PC-3 (cell line): ENCODE measurements around the gene LEF1. TPM values are rescaled to one million over a fixed set of nuclear protein-coding genes. Genes with fewer than 3 reads are reported as not detected.

Experiments used
- ATAC-seq: fragments of 200-7000 bp; cut with Tn5 transposase; 2 replicates; pipeline ENCODE4 v1.9.1; 2020; ENCODE audit warnings: mild to moderate bottlenecking, moderate library complexity
- BruUV-seq: library from RNA; stranded (reverse); fragments of 400-500 nt; replicated peaks from 2 replicates; lab custom pipeline; 2021; lab: Mats Ljungman, UMichigan
- CTCF ChIA-PET: fragments of 300-600 bp; sonication (Branson Sonifier 250); formaldehyde crosslinking; loops from one replicate; lab custom pipeline; 2022; ENCODE audit warnings: antibody characterized with exemption; lab: Charles Lee
- POLR2A ChIA-PET: fragments of 300-600 bp; sonication (Branson Sonifier 250); formaldehyde crosslinking; loops from one replicate; lab custom pipeline; 2022; ENCODE audit warnings: antibody characterized with exemption; ENCODE audit not compliant: unreplicated experiment; lab: Charles Lee
- DNase-seq: peaks from one replicate; pipeline ENCODE4 v3.0.0-alpha.2; 2015
- H2AFZ ChIP-seq: fragments of 300-600 bp; sonication (generic); 2 replicates; pipeline ENCODE4 v1.6.0; 2016; ENCODE audit warnings: antibody characterized with exemption, low read length
- H3F3A ChIP-seq: fragments of 300-600 bp; sonication (generic); one replicate; pipeline ENCODE4 v1.6.0; 2017; ENCODE audit warnings: antibody characterized with exemption, low read length, control low read depth, mild to moderate bottlenecking; ENCODE audit not compliant: unreplicated experiment
- H3K27ac ChIP-seq: fragments of 300-600 bp; sonication (generic); 2 replicates; pipeline ENCODE4 v1.5.1; 2016; ENCODE audit warnings: mild to moderate bottlenecking, low read length
- H3K27me3 ChIP-seq: fragments of 300-600 bp; sonication (generic); 2 replicates; pipeline ENCODE4 v1.6.1; 2016; ENCODE audit warnings: low read length, mixed read lengths
- H3K36me3 ChIP-seq: fragments of 300-600 bp; sonication (generic); 2 replicates; pipeline ENCODE4 v1.6.1; 2016; ENCODE audit warnings: low read depth, mixed run types, low read length, mixed read lengths
- H3K4me1 ChIP-seq: fragments of 300-600 bp; sonication (generic); 2 replicates; pipeline ENCODE4 v1.5.1; 2016; ENCODE audit warnings: low read length; ENCODE audit not compliant: insufficient read depth
- H3K4me2 ChIP-seq: fragments of 300-600 bp; sonication (generic); 2 replicates; pipeline ENCODE4 v1.6.0; 2016; ENCODE audit warnings: low read length
- H3K4me3 ChIP-seq: fragments of 300-600 bp; sonication (generic); 2 replicates; pipeline ENCODE4 v1.5.1; 2016; ENCODE audit warnings: mild to moderate bottlenecking, low read length, mixed read lengths
- H3K79me2 ChIP-seq: fragments of 300-600 bp; sonication (generic); 2 replicates; pipeline ENCODE4 v1.6.1; 2017; ENCODE audit warnings: low read length, mixed read lengths
- H3K9ac ChIP-seq: fragments of 300-600 bp; sonication (generic); 2 replicates; pipeline ENCODE4 v1.6.0; 2016; ENCODE audit warnings: mild to moderate bottlenecking, low read length
- H3K9me2 ChIP-seq: fragments of 300-600 bp; sonication (generic); replicated peaks from 2 replicates; pipeline ENCODE4 v1.6.1; 2016; ENCODE audit warnings: mixed run types, low read length, mixed read lengths
- H3K9me3 ChIP-seq: fragments of 300-600 bp; sonication (generic); 2 replicates; pipeline ENCODE4 v1.6.1; 2016; ENCODE audit warnings: low read length, mixed read lengths
- H4K20me1 ChIP-seq: fragments of 300-600 bp; sonication (generic); 2 replicates; pipeline ENCODE4 v1.6.1; 2016; ENCODE audit warnings: low read length, mixed read lengths
- CTCF ChIP-seq: fragments of 300-600 bp; sonication (generic); conservative IDR thresholded peaks from 2 replicates; pipeline ENCODE4 v1.5.1; 2017; ENCODE audit warnings: antibody characterized with exemption, low read depth, mild to moderate bottlenecking, low read length
- EZH2 ChIP-seq: fragments of 300-600 bp; sonication (generic); IDR thresholded peaks from one replicate; pipeline ENCODE4 v1.6.1; 2017; ENCODE audit warnings: antibody characterized with exemption, mild to moderate bottlenecking, low read length; ENCODE audit not compliant: unreplicated experiment
- EZH2phosphoT487 ChIP-seq: fragments of 300-600 bp; sonication (generic); IDR thresholded peaks from 2 replicates; pipeline ENCODE4 v1.6.1; 2018; ENCODE audit warnings: mild to moderate bottlenecking, antibody characterized with exemption, low read length, borderline replicate concordance
- intact Hi-C: fragments of 100-400 bp; cut with micrococcal nuclease; formaldehyde crosslinking; loops from 2 replicates; pipeline ENCODE4 v1.9.0; 2023
- total RNA-seq: library from RNA; depleted of rRNA; stranded (reverse); fragments of >200 nt; gene quantifications from 2 replicates; pipeline ENCODE4 v1.2.3, GENCODE V29; 2014; rRNA removed

Gene LEF1
- total RNA-seq, 1 experiment from 2014 or later: 2.4 TPM

GRCh38 chr4:107999932-108000539 is 168.7 kb downstream of the LEF1 start:
- TF ChIP-seq EZH2phosphoT487: no peak
- TF ChIP-seq EZH2: no peak
- TF ChIP-seq CTCF: no peak
- ATAC-seq (no peak), DNase-seq (no peak)
- BruUV-seq: no TSS peak
- Histone ChIP-seq H3K9me3 (no peaks in the 10 kb centered on the region), H3K4me1 (no peaks in the 10 kb centered on the region; the same call in 1 of the 2 replicates), H3K27ac (no peak overlapping the region), H3K36me3 (peaks cover 8% of the 10 kb centered on the region; the same call in 1 of the 2 replicates), H3F3A (no peaks in the 10 kb centered on the region), H3K9ac (no peak overlapping the region), H3K4me3 (no peak overlapping the region), H2AFZ (no peak overlapping the region), H3K79me2 (peaks cover 23% of the 10 kb centered on the region; the same call in 1 of the 2 replicates), H3K4me2 (no peak overlapping the region), H4K20me1 (0 out of 2 replicates have a peak, but pooled peaks cover 3% of the 10 kb centered on the region), H3K27me3 (no peaks in the 10 kb centered on the region), H3K9me2 (no peaks in the 10 kb centered on the region)
- POLR2A ChIA-PET: no interaction called here
- CTCF ChIA-PET: no interaction called here
- intact Hi-C loops: no loop called here

GRCh38 chr4:107997794-107998193 is 170.9 kb downstream of the LEF1 start:
- H3K4me2 ChIP-seq: no peak overlapping the region
- ChIA-PET CTCF (no interaction called here), POLR2A (no interaction called here)
- H3K27me3 ChIP-seq: no peaks in the 10 kb centered on the region
- no peak overlapping the region for H2AFZ ChIP-seq
- H3K36me3 ChIP-seq: peaks cover 8% of the 10 kb centered on the region; the same call in 1 of the 2 replicates
- no peaks in the 10 kb centered on the region; the same call in 1 of the 2 replicates for H3K4me1 ChIP-seq
- BruUV-seq: no TSS peak
- H3K9me3 ChIP-seq: no peaks in the 10 kb centered on the region
- no peaks in the 10 kb centered on the region for H3K9me2 ChIP-seq
- DNase-seq: no peak
- TF ChIP-seq CTCF (no peak), EZH2phosphoT487 (no peak), EZH2 (no peak)
- no peak overlapping the region for H3K4me3 ChIP-seq
- H3F3A ChIP-seq: no peaks in the 10 kb centered on the region
- peaks cover 45% of the 10 kb centered on the region for H3K79me2 ChIP-seq
- intact Hi-C loops: no loop called here
- H3K27ac ChIP-seq: no peak overlapping the region
- 0 out of 2 replicates have a peak, but pooled peaks cover 3% of the 10 kb centered on the region for H4K20me1 ChIP-seq
- H3K9ac ChIP-seq: no peak overlapping the region
- ATAC-seq: no peak

Other genes with a start within 250 kb of the LEF1 start
- 4.1 and 4.4 TPM in 2 replicates for gene CYP2U1, start 237.4 kb downstream of the LEF1 start, total RNA-seq
- gene HADH, start 179.0 kb downstream of the LEF1 start, total RNA-seq: 10.8 and 17.5 TPM in 2 replicates